Measurements from ENCODE around the gene LBHD2.

Gene LBHD2

DNA sequence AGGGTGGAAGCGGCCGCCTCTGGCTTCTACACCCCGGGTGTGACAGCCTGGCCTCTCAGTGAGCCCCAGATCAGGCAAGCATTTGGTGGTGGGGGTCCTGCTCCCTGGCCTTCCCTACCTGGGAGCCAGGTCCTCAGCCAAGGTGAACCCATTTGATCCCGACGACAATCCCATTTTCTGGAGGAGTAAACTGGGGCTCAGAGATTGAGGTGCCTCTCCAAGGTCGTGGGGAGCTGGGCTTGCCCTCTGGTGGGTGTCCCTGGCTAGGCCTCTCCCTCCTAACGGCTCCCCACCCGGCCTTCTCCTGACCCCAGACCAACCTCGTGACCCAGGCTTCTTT is 7.8 kb downstream of the LBHD2 start:
- DNase-seq = no peak

DNA sequence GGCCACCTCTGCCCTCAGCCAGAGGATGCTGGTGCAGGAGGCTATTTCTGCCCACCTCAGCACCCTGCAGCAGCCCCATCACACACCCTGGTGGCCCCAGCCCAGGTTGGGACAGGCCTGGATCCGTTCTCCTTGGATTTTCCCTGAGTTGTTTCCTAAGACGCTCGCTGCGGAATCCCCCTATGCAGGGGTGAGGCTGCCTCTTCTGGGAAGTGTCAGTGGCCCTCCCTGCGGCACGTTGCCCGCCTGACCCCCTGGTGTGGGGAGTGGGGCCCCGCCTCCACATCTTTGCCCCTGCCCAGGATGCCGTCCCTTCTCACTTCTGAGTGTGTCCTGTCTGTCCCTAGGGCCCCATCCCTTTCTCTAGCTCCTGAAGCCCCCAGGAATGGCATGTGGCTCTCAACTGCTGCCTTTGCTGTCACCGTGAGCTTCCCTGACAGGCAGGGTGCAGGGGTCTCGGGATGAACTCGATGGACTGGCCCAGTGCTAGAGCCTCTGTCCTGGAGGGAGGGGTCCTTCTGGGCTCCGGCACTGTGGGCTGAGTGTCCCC is 9.9 kb downstream of the LBHD2 start:
- no peak for DNase-seq

DNA sequence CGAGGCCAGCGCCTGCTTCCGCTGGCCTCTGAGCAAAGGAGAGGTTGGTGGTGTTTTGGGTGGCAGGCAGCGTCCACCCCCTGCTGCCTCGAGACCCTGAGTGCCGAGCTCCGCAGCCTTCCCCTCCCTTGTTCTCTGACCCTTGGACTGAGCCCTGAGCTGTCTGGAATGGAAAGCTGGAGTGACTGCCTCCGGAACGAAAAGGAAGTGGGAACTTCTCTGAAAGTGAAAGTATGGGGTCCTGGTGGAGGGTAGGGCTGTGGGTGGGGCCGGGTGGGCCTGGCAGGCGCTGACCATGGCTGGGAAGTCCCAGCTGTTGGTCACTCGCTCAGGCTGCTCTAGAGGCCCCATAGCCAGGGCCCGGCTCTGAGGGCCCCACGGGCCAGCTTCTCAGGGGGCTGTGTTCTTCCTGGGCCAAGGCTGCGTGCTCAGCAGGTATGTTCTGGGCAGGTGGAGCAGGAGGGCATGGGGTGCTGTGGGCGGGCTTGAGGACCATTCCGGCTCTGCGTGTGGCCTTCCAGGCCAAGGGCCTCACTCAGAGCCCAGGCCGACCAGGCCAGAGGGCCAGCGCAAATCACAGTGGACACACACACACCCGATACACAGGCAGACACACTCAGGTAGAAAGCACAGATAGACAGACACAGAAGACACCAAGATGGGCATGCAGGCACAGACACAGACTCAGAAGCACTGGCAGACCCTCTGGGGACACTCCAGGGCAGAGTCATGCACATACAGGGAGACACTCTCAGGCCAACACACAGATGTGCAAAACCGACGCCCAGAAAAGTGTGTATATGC is 10.6 kb downstream of the LBHD2 start, which contains the start of gene EXOC3L4:
EXOC3L4 (plus strand) TSS at position 320 of the 804 bp plus-strand sequence. CDS start 5,495 bp downstream, outside the sequence.
- no peak for DNase-seq

DNA sequence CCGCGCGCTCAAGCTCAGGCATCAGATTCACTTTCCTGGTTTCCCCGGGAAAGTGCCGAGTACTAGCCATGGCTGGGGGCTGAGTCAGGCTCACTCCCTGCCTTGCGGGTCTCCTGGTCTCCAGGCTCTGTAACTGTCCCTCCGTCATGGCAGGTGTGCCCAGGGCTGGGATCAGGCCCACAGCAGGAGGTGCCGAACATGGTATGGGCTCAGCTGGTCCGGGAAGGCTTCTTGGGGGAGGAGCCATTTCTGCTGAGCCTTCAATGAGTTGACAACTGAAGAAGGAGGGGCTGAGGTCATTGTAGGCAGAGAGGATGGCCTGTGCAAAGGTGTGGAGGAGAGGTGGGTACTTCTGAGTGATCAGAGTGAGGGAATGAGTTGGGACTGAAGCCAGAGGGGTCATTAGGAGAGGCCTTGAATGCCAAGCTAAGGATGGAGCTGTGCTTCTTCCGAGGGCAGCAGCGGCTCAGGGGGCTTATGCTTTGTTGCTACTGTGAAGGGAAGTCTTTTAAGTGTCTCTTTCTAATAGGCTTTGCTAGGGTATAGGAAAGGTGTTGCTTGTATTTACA is 11.3 kb downstream of the LBHD2 start:
- no peak for DNase-seq

- no peak for DNase-seq
These were observed 12.4 kb downstream of the LBHD2 start for GRCh38 chr14:103096387-103096786.

GRCh38 chr14:103097244-103097993 is 13.4 kb downstream of the LBHD2 start:
- no peak for DNase-seq

DNA sequence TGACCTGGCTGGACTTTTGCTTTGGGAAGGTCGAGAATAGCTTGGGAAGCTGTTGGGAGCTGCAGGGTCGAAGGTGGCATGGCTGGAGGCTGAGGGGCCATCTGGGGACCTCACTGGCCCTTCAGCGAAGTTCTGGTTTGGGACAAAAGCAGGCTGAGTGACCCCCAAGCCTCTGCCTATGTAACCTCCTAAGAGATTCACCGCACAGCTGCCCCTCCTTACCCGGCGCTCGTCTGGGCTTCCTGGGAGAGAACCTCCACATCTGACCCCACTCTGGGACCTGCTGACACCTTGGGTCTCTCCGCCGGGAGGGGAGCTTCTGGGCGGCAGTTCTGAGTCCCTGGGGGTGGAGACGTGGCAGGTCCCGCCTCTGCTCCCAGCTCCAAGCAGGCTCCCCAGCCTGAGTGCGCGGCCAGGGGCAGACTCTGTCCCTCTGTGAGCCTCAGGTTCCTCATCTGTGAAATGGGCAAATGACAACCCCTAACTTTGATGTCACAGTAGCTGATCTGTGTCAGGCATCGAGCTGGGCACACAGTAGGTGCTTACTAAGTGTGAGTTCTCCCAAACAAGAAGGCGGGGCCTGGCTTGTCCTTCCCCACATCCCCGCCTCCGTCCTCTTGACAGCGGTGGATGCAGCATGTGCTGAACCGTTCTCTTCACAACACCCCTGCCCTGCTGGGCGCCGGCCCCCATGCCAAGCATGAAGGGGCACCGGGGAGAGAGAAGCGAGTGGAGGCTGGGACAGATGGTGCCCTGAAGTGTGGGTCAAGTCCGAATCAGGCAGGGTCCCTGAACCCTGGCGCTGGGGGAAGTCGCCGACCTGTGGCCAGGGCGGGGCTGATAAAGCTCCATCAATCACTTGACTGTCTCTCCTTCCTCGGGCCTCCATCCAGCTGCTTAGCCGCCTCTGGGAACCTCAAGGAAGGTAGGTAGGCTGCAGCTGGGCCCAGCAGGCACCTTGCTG is 14.3 kb downstream of the LBHD2 start:
- DNase-seq = no peak

- no peak for DNase-seq
These were observed 15.2 kb downstream of the LBHD2 start for GRCh38 chr14:103099081-103099732.

DNA sequence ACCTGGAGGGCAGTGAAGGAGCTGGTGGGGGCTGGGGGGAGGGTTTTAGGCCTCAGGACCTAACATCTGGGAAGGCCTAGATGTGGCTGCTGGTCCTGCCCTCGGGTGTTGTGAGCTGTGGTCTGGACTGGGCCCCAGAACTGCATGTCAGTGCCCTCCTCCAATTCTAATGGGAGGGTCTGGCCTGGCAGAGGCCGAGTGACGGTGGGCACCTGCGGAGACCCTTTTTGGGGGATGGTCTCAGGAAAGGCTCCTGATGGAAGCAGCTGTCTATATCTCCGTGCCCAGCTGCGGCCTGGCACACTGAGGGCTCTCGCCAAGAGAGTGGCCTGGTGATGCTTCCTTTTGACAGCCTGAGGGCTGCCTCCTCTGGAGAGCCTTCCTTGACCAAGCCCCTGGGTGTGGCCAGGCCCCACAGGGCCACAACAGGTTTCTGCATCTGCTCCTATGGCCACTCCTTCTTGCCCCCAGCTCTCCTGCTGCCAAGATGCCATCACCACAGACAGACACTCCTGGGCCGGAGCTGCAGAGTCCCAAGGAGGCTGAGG is 15.8 kb downstream of the LBHD2 start:
- DNase-seq = no peak

DNA sequence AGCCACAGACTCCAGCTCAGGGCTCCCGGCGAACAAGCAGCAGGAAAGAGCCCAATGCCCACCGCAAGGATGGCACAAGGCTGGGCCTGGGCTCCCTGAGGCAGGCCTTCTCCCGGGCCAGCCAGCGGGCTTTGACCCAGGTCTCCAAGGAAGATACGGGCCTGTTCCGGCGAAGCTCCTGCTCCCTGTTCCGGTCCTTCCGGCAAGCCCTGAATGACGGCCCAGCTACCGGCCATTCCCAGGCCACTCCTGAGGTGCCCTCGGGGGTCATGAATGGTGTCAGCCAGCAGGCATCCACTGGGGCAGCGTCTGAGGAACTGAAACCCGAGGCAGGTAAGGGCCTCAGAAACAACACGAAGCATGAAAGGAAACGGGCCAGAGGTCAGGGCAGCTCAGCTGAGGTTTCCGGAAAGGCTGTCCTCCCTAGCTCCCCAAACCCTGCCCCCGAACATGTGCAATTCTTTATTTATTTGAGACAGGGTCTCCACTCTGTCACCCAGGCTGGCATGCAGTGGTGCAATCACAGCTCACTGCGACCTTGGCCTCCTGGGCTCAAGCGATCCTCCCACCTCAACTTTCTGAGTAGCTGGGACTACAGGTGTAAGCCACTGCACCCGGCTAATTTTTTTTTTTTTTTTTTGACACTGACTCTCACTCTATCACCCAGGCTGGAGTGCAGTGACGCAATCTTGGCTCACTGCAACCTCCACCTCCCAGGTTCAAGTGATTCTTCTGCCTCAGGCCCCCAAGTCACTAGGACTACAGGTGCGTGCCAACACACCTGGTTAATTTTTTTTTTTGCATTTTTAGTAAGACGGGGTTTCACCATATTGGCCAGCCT is 16.5 kb downstream of the LBHD2 start:
- DNase-seq = no peak

DNA sequence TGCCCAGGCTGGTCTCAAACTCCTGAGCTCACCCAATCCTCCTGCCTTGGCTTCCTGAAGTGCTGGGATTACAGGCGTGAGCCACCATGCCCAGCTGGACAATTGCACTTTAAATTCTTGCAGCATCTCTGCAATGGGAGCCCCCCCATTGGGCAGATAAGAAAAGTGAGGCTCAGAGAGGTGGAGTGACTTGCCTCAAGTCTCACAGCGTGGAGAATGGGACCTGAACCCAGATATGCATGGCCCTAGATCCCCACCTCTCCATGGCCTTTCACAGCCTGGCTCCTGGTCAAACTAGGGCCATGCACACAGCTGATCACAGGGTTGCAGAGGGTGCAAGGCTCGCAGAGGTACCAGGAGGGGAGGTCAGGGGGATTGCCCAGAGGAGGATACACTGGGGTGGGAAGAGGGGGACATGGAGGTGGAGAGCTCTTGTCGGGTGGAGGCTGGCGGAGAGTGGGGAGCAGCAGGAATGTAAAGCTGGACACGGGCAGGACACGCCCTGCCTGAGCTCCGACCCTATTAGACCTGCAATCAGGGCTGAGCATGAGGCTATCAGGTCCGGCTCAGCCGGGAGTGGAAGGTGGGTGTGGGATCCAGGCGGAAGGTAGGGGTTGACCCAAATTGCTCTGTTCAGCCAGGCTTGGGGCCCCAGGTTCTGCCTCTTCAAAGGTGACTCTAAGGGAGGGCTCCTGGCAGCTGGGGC is 17.4 kb downstream of the LBHD2 start:
- DNase-seq = no peak

DNA sequence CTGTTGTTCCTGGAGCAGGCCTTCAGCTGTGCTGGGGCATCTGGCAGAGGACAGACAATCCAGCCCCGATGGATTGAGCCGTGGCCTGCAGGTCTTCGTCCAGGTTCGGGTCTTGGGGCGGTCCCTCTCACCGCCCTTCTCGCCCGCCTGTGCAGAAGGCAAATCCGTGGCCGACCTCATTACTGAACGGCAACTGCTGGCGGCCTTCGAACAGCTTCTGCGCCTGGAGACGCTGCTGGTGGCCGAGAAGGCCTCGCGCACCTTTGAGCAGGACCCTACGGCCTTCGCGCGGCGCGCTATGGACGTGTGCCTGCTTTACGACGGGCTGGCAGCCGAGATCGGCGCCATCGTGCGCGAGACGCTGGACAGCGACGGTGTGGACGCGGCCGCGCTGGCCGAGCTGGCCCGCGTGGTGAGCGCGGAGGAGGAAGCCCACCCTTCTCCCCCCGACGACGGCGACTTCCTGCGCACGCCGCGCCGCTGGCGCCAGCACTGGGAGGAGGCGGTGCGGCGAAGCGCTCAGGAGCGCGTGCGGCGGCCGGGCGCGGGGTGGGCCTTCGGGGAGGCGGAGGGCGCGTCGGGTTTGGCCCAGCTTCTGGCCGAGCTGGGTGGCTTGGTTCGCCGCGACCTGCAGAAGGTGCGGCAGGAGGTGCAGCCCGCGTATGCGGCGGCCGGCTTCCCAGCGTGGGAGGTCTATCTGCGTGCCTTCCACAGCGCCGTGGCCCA is 18.1 kb downstream of the LBHD2 start:
- DNase-seq = no peak

GRCh38 chr14:103102689-103103260 is 18.8 kb downstream of the LBHD2 start:
- DNase-seq = no peak

- DNase-seq = peak; percentile 38
These were observed 19.7 kb downstream of the LBHD2 start for GRCh38 chr14:103103461-103104388.

DNA sequence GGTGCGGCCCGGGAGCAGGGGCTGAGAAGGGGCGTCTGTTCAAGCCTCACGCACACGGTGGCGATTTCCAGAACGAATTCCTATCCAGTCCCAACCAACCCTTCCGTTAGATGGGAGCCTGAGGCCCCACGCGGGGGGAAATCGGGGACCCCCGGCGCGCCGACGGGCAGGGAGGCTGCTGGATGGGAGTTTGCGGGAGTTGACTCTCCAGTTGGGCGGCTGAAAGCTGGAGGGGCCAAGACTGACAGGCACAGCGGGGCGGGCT is 20.3 kb downstream of the LBHD2 start:
- DNase-seq = no peak

DNA sequence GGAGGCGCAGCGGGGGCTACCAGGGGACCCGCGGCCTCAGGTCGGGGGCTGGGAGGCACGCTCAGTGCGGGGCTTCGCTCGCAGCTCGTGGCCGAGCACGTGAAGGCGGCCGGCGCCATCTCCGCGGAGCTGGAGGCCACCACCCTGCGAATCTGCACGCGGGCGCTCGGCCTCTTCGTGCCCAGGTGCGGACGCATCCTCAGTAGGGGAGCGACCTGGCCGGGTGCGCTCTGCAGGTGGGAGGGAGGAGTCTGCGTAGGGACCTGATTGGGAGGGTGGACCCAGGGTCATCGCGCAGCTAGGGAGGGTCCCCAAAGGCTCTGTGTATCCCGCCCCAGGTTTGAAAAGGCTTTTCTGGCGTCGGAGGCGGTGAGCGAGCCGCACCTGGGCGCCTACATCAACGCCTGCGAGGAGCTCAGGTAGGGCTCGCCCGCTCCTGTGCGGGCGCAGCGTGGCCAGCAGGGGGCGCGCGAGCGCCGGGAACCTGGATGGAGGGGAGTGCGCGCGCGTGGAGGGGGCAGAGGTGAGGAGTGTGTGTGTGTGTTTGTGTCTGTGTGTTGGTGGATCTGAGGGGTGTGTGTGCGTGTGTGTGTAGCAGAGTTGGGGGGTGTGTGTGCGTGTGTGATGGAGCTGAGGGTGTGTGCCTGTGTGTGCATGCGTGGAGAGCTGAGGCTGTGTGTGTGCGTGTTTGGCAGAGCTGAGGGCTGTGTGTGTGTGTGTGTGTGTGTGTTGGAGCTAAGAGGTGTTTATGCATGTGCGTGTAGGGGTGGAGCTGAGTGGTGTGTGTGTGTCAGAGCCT is 20.8 kb downstream of the LBHD2 start:
- DNase-seq = peak; percentile 55

GRCh38 chr14:103105580-103106150 is 21.7 kb downstream of the LBHD2 start:
- DNase-seq = peak; percentile 78

Data from NCI-H1436 (cell line).